ENCODE measurements around the gene RORB. TPM values are rescaled to one million over a fixed set of nuclear protein-coding genes. Genes with fewer than 3 reads are reported as not detected.

The RORB gene
- total RNA-seq (2013) = 0.04 TPM
- polyA plus RNA-seq (not detected), polyA minus RNA-seq (not detected in 2 replicates), total RNA-seq (0.07 to 3.0 (median 0.23) reads per million in 11 experiments)

GRCh38 chr9:74496819-74497747 lies at the start of gene RORB:
Gene RORB (plus strand): TSS chr9:74497335. CDS start chr9:74497977, 642 bp downstream.
- H3K9me3 ChIP-seq (replicated peaks in 1 of 2; ENCODE audit: control insufficient read depth in 1 of 2, insufficient read depth in 1 of 2, low read length in 2 of 2) = peaks cover 2 to 23% of the 10 kb centered on the region in 2 donors
- intact Hi-C loops (cut with micrococcal nuclease) = no loop called here
- peak within 1 kb of the TSS; percentile 50 to 83 (median 76) for H3K4me3 ChIP-seq (replicated peaks in 1 of 3; ENCODE audit: low read depth in 2 of 3, low read length in 3 of 3)
- Mint-ChIP-seq H3K27me3 (ENCODE audit: low read depth in 3 of 3) (peaks cover 72 to 83% (median 74%) of the 10 kb centered on the region in 3 donors), H3K36me3 (peaks cover 10 to 11% of the 10 kb centered on the region in 2 donors), H3K4me1 (peaks cover 40% of the 10 kb centered on the region), H3K27ac (peak within 1 kb of the TSS in 5 of 7 donors; percentile 4 to 73 (median 69)), H3K4me3 (peak within 1 kb of the TSS; percentile 88 to 100), H3K9me3 (peaks cover 0 to 17% (median 14%) of the 10 kb centered on the region in 7 donors)
- peak within 1 kb of the TSS; percentile 86 for H3K4me2 ChIP-seq (replicated peaks; ENCODE audit: extremely low read depth, low read length, poor library complexity, severe bottlenecking)
- no peak for TF ChIP-seq CTCF (IDR thresholded peaks at IDR 0.05)
- H2AFZ ChIP-seq (ENCODE audit: insufficient read depth, low read depth, low read length, poor library complexity, severe bottlenecking) = peak within 1 kb of the TSS; percentile 73
- peak within 1 kb of the TSS; percentile 19 for H3K9ac ChIP-seq (ENCODE audit: insufficient read depth, low read length, poor library complexity, severe bottlenecking)
- H4K20me1 ChIP-seq (ENCODE audit: insufficient read depth, low read length) = no peaks in the 10 kb centered on the region
- H3K79me2 ChIP-seq (ENCODE audit: insufficient read depth, low read length) = no peaks in the 10 kb centered on the region
- WGBS (ENCODE audit: insufficient coverage) = under 1% methylated on average over 38 of the region's 50 CpGs
- H3K27ac ChIP-seq (ENCODE audit: low read depth in 1 of 2, low read length in 2 of 2) = no peak within 1 kb of the TSS
- no peaks in the 10 kb centered on the region for H3K36me3 ChIP-seq (replicated peaks in 1 of 2; ENCODE audit: control insufficient read depth in 1 of 2, insufficient read depth in 2 of 2, low read length in 2 of 2)
- H3K27me3 ChIP-seq (ENCODE audit: control insufficient read depth in 2 of 2, insufficient read depth in 2 of 2, low read length in 2 of 2) = peaks cover 73 to 85% of the 10 kb centered on the region in 2 donors
- no peak for DNase-seq
- peaks cover 9 to 21% of the 10 kb centered on the region in 2 donors for H3K4me1 ChIP-seq (ENCODE audit: control insufficient read depth in 1 of 2, insufficient read depth in 2 of 2, low read length in 2 of 2)

DNA sequence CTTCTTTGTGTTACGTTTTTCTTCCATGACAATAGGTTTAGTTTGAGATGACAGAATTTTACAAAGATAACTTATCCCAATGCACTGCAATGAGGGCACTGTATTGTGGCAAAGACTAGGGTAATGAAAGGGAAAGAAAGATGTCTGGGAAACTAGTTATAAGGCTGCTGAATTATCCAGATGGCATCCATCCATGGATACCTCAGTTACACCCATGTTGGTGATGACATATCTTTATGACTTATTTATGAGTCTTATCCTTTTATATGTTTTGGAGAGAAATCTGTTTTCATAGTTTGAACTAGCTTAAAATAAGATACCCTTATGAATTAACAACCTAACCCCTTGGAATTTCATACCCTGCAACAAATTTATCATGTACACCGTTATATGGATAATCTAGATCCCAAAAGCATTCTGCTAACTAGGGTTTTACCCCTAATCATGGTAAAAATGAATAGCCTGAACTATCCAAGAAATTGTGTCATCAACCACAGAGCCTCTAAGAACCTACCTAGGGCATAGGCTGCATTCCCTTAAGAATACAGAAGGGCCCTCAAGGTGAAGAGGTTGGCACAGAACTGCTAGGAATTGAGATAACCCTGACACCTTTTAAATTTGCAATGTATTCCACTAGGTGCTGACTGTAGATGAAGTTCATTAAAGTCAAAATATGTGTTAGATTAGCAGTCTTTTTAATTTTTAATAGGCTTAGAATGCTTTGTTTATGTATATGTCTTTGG lies 49.5 kb upstream of the RORB start:
- Histone ChIP-seq H2AFZ (ENCODE audit: insufficient read depth, low read depth, low read length, poor library complexity, severe bottlenecking) (no peak overlapping the region), H3K4me1 (ENCODE audit: control insufficient read depth in 1 of 2, insufficient read depth in 2 of 2, low read length in 2 of 2) (no peaks in the 10 kb centered on the region)

More for the DNA sequence above, 49.5 kb upstream of the RORB start:
- Histone ChIP-seq H3K9me3 (replicated peaks in 1 of 2; ENCODE audit: control insufficient read depth in 1 of 2, insufficient read depth in 1 of 2, low read length in 2 of 2) (no peaks in the 10 kb centered on the region), H3K27ac (ENCODE audit: low read depth in 1 of 2, low read length in 2 of 2) (no peak overlapping the region), H3K79me2 (ENCODE audit: insufficient read depth, low read length) (no peaks in the 10 kb centered on the region), H3K27me3 (ENCODE audit: control insufficient read depth in 2 of 2, insufficient read depth in 2 of 2, low read length in 2 of 2) (no peaks in the 10 kb centered on the region), H3K4me2 (replicated peaks; ENCODE audit: extremely low read depth, low read length, poor library complexity, severe bottlenecking) (no peak overlapping the region), H4K20me1 (ENCODE audit: insufficient read depth, low read length) (no peaks in the 10 kb centered on the region), H3K36me3 (replicated peaks in 1 of 2; ENCODE audit: control insufficient read depth in 1 of 2, insufficient read depth in 2 of 2, low read length in 2 of 2) (no peaks in the 10 kb centered on the region), H3K4me3 (replicated peaks in 1 of 3; ENCODE audit: low read depth in 2 of 3, low read length in 3 of 3) (no peak overlapping the region), H3K9ac (ENCODE audit: insufficient read depth, low read length, poor library complexity, severe bottlenecking) (no peak overlapping the region)
- no peak for DNase-seq
- Mint-ChIP-seq H3K9me3 (peaks cover 0 to 11% (median 3%) of the 10 kb centered on the region in 7 donors), H3K27me3 (ENCODE audit: low read depth in 3 of 3) (peaks cover 0 to 3% (median 1%) of the 10 kb centered on the region in 3 donors), H3K36me3 (no peaks in the 10 kb centered on the region), H3K4me3 (no peak overlapping the region), H3K4me1 (no peaks in the 10 kb centered on the region), H3K27ac (no peak overlapping the region)
- intact Hi-C loops (cut with micrococcal nuclease) = no loop called here
- no peak for TF ChIP-seq CTCF (IDR thresholded peaks at IDR 0.05)
- WGBS (ENCODE audit: insufficient coverage) = no CpG with 5 or more reads among the region's 2 CpGs
